ENCODE results near the gene KCNQ4.

Gene KCNQ4

GRCh38 chr1:40873863-40874472, 90.4 kb downstream of the KCNQ4 start:
- TF ChIP-seq CTCF (IDR thresholded peaks at IDR 0.05): no peak

GRCh38 chr1:40876436-40876761, 92.8 kb downstream of the KCNQ4 start:
- TF ChIP-seq CTCF (IDR thresholded peaks at IDR 0.05): no peak

GRCh38 chr1:40876891-40877290, 93.3 kb downstream of the KCNQ4 start:
- no peak for TF ChIP-seq CTCF (IDR thresholded peaks at IDR 0.05)

GRCh38 chr1:40877698-40878097, 94.1 kb downstream of the KCNQ4 start:
- TF ChIP-seq CTCF (IDR thresholded peaks at IDR 0.05): no peak

GRCh38 chr1:40878906-40879305, 95.3 kb downstream of the KCNQ4 start:
- no peak for TF ChIP-seq CTCF (IDR thresholded peaks at IDR 0.05)

GRCh38 chr1:40879482-40880175, 96.0 kb downstream of the KCNQ4 start:
- TF ChIP-seq CTCF (IDR thresholded peaks at IDR 0.05): no peak

GRCh38 chr1:40880813-40881549, 97.4 kb downstream of the KCNQ4 start:
- no peak for TF ChIP-seq CTCF (IDR thresholded peaks at IDR 0.05)

Data from LNCAP (cell line).